ENCODE measurements around the gene RELN.

DNA sequence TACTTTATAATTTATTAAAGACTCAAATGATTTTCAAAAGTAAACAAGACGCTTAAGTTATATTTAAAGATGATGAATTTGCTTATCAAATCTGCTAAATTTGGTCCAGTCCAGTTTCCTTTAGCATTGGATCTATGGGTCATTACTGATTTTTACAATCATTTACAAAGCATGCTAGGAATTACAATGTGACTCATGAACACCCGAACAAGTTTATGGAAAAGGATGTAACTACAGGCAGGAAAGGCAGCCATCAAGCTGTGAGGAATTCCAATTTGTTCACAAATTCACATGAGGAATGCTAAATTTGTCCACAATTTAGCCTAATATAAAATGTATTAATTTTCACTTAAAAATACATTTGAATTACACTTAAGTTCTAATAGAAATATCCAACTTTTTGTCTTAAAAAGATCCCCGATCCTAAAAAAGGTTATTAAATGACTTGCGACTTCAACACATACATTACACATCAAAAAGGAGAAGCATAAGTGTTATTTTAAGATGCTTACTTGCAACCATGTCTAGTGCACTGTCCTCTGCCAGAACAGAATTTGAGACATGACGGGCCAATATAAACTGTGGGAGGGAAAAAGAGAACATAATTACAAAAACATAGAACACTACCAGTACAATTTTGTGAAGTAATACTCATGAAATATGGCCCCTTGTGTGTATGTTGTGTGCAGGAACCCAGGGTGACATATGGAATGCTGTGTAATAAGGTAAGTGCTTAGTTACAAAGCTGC, 349.3 kb downstream of the RELN start:
- TF ChIP-seq, protein P1, sequence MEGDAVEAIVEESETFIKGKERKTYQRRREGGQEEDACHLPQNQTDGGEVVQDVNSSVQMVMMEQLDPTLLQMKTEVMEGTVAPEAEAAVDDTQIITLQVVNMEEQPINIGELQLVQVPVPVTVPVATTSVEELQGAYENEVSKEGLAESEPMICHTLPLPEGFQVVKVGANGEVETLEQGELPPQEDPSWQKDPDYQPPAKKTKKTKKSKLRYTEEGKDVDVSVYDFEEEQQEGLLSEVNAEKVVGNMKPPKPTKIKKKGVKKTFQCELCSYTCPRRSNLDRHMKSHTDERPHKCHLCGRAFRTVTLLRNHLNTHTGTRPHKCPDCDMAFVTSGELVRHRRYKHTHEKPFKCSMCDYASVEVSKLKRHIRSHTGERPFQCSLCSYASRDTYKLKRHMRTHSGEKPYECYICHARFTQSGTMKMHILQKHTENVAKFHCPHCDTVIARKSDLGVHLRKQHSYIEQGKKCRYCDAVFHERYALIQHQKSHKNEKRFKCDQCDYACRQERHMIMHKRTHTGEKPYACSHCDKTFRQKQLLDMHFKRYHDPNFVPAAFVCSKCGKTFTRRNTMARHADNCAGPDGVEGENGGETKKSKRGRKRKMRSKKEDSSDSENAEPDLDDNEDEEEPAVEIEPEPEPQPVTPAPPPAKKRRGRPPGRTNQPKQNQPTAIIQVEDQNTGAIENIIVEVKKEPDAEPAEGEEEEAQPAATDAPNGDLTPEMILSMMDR (conservative IDR thresholded peaks at IDR 0.05; ENCODE audit: low read length) = no peak
- TF ChIP-seq EZH2phosphoT487 (IDR thresholded peaks at IDR 0.05; ENCODE audit: borderline replicate concordance) = no peak
